Liver (tissue), 9 donors: ENCODE data around the gene STK33. TPM values are rescaled to one million over a fixed set of nuclear protein-coding genes. Genes with fewer than 3 reads are reported as not detected.

Source experiments
- DNase-seq: peaks from one replicate; pipeline ENCODE4 v3.0.0-alpha.2; 2017; ENCODE audit warnings: low spot score
- H3K27ac ChIP-seq, 2 donors: one replicate each; pipeline ENCODE4 v1.7.0; 2013; ENCODE audit warnings: inconsistent platforms in 2 of 2, low read length in 2 of 2, control low read depth in 1 of 2, low read depth in 1 of 2, mild to moderate bottlenecking in 1 of 2
- H3K27me3 ChIP-seq, 4 donors: one replicate each; pipeline versions ENCODE4 v1.6.1 to v1.7.0; 2013; ENCODE audit warnings: low read length in 3 of 4, inconsistent platforms in 1 of 4, mild to moderate bottlenecking in 1 of 4, moderate library complexity in 1 of 4; ENCODE audit not compliant: control insufficient read depth in 4 of 4, insufficient read depth in 4 of 4
- H3K36me3 ChIP-seq, 4 donors: one replicate each; pipeline versions ENCODE4 v1.6.1 to v1.7.0; 2013; ENCODE audit warnings: low read length in 3 of 4, mild to moderate bottlenecking in 3 of 4, low read depth in 1 of 4, moderate library complexity in 1 of 4; ENCODE audit not compliant: control insufficient read depth in 4 of 4, insufficient read depth in 3 of 4
- H3K4me1 ChIP-seq, 4 donors: one replicate each; pipeline versions ENCODE4 v1.6.1 to v1.7.0; 2013; ENCODE audit warnings: low read length in 3 of 4, mild to moderate bottlenecking in 3 of 4, moderate library complexity in 1 of 4; ENCODE audit not compliant: control insufficient read depth in 4 of 4, insufficient read depth in 4 of 4
- H3K4me3 ChIP-seq, 3 donors: one replicate each; pipeline versions ENCODE4 v1.6.1 to v1.7.0; 2013; ENCODE audit warnings: low read length in 3 of 3, control low read depth in 1 of 3, low read depth in 1 of 3, mild to moderate bottlenecking in 1 of 3
- H3K9ac ChIP-seq, 2 donors: one replicate each; pipeline ENCODE4 v1.7.0; 2013; ENCODE audit warnings: low read length in 2 of 2, mild to moderate bottlenecking in 2 of 2, moderate library complexity in 2 of 2, control low read depth in 1 of 2, low read depth in 1 of 2
- H3K9me3 ChIP-seq, 4 donors: one replicate each; pipeline versions ENCODE4 v1.6.1 to v1.7.0; 2013; ENCODE audit warnings: low read length in 3 of 4; ENCODE audit not compliant: control insufficient read depth in 4 of 4
- ATF3 ChIP-seq: IDR thresholded peaks from 2 replicates; pipeline ENCODE4 v1.6.1; 2016; ENCODE audit warnings: antibody characterized with exemption
- CTCF ChIP-seq: fragments of 150-350 bp; IDR thresholded peaks from 2 replicates; pipeline ENCODE4 v1.5.1; 2017; ENCODE audit warnings: improper control_type of control experiment, low read depth, low read length; ENCODE audit not compliant: missing input control
- EGR1 ChIP-seq, 2 donors: IDR thresholded peaks; 2 replicates each; pipeline ENCODE4 v1.6.1; 2016 to 2018; ENCODE audit warnings: antibody characterized with exemption in 2 of 2, low read depth in 2 of 2
- FOXA1 ChIP-seq: IDR thresholded peaks from 2 replicates; pipeline ENCODE4 v1.6.1; 2016; ENCODE audit warnings: antibody characterized with exemption
- FOXA2 ChIP-seq: IDR thresholded peaks from 2 replicates; pipeline ENCODE4 v1.6.1; 2016; ENCODE audit warnings: antibody characterized with exemption
- GABPA ChIP-seq, 2 donors: IDR thresholded peaks in 1 of 2; conservative IDR thresholded peaks in 1 of 2; 2 replicates each; pipeline ENCODE4 v1.6.1; 2016; ENCODE audit warnings: antibody characterized with exemption in 2 of 2, mild to moderate bottlenecking in 1 of 2, moderate library complexity in 1 of 2
- HNF4A ChIP-seq, 2 donors: conservative IDR thresholded peaks; 2 replicates each; pipeline ENCODE4 v1.6.1; 2016; ENCODE audit warnings: antibody characterized with exemption in 2 of 2, mild to moderate bottlenecking in 2 of 2
- HNF4G ChIP-seq: IDR thresholded peaks from 2 replicates; pipeline ENCODE4 v1.6.1; 2016; ENCODE audit warnings: antibody characterized with exemption
- JUND ChIP-seq, 2 donors: IDR thresholded peaks; 2 replicates each; pipeline ENCODE4 v1.6.1; 2016; ENCODE audit warnings: antibody characterized with exemption in 2 of 2
- MAX ChIP-seq: IDR thresholded peaks from 2 replicates; pipeline ENCODE4 v1.6.1; 2016; ENCODE audit warnings: antibody characterized with exemption
- NR2F2 ChIP-seq: IDR thresholded peaks from 2 replicates; pipeline ENCODE4 v1.6.1; 2016; ENCODE audit warnings: antibody characterized with exemption
- RAD21 ChIP-seq, 2 donors: IDR thresholded peaks; 2 replicates each; pipeline ENCODE4 v1.6.1; 2016; ENCODE audit warnings: antibody characterized with exemption in 2 of 2, mild to moderate bottlenecking in 2 of 2
- REST ChIP-seq: IDR thresholded peaks from 2 replicates; pipeline ENCODE4 v1.6.1; 2016; ENCODE audit warnings: antibody characterized with exemption, mild to moderate bottlenecking
- RXRA ChIP-seq, 2 donors: IDR thresholded peaks; 2 replicates each; pipeline ENCODE4 v1.6.1; 2017 to 2018; ENCODE audit warnings: antibody characterized with exemption in 2 of 2, mild to moderate bottlenecking in 1 of 2
- SP1 ChIP-seq: IDR thresholded peaks from 2 replicates; pipeline ENCODE4 v1.6.1; 2018; ENCODE audit warnings: antibody characterized with exemption, mild to moderate bottlenecking
- TAF1 ChIP-seq: conservative IDR thresholded peaks from 2 replicates; pipeline ENCODE4 v1.6.1; 2016; ENCODE audit warnings: antibody characterized with exemption, mild to moderate bottlenecking
- YY1 ChIP-seq: IDR thresholded peaks from 2 replicates; pipeline ENCODE4 v1.6.1; 2016; ENCODE audit warnings: antibody characterized with exemption, mild to moderate bottlenecking
- WGBS: extraction: QIAGEN DNeasy Blood & Tissue Kit; methylation state at CpG from one replicate; pipeline ENCODE4 v1.1.7; 2013; 5-methylcytosine and 5-hydroxymethylcytosine counted together
- polyA plus RNA-seq, 2 donors: library from polyadenylated mRNA; stranded (reverse) in 1 of 2; unstranded in 1 of 2; fragments of 200-250 nt in 1 of 2; fragments of >200 nt in 1 of 2; fragmentation: Nextera tagmentation in 1 of 2; extraction: Ambion mirVana in 1 of 2; gene quantifications; one replicate each; pipeline versions ENCODE4 v1.2.1 to v1.2.3, GENCODE V29; 2013 to 2015
- total RNA-seq, 2 donors: library from RNA; depleted of rRNA; stranded (reverse); fragments of >200 nt; gene quantifications; one replicate each; pipeline ENCODE4 v1.2.3, GENCODE V29; 2014
- TF ChIP-seq, protein P1 (sequence below): IDR thresholded peaks from 2 replicates; pipeline ENCODE4 v1.6.1; 2016; ENCODE audit warnings: antibody characterized with exemption
- donor health status: healthy.
- donor health status: healthy.
- donor health status: healthy.
- donor health status: healthy.
- donor health status: healthy.

STK33 gene
- total and polyA plus RNA-seq, 4 donors = 0.09 to 1.1 (median 0.52) TPM

DNA sequence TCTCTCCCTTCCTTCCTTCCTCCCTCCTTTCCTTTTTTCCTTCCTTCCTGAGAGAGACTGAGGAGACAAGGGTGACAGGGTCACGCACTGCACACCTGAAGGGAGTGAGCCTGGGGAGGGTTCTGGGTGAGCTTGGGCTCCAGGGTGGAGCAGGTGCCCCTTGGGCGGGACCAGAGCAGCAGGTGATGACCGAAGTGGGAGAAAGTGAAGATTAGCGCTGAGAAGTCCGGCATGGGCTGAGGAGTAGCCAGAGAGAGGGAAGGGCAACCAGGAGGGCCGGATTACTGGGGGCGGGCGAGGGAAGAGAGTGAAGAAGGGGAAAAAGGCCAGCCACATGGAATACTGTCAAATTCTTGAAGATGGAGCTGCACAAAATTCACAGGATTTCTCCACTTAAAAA, 231.1 kb downstream of the STK33 start:
- WGBS = 71% methylated on average over 8 of the region's 8 CpGs
- TF ChIP-seq RAD21 (IDR thresholded peaks at IDR 0.05) = no peak
- TF ChIP-seq YY1 = no peak
- TF ChIP-seq JUND (IDR thresholded peaks at IDR 0.05) = no peak
- TF ChIP-seq RXRA (IDR thresholded peaks at IDR 0.05) = no peak
- TF ChIP-seq ATF3 = no peak
- TF ChIP-seq TAF1 = no peak
- no peak for TF ChIP-seq HNF4G
- TF ChIP-seq MAX = no peak
- TF ChIP-seq GABPA (IDR thresholded peaks at IDR 0.05 in 1 of 2, conservative IDR thresholded peaks at IDR 0.05 in 1 of 2) = no peak
- TF ChIP-seq FOXA2 = no peak
- TF ChIP-seq FOXA1 = no peak
- no peak for TF ChIP-seq NR2F2
- TF ChIP-seq HNF4A (conservative IDR thresholded peaks at IDR 0.05) = no peak
- no peak for TF ChIP-seq REST
- TF ChIP-seq EGR1 (IDR thresholded peaks at IDR 0.05; ENCODE audit: low read depth in 2 of 2) = no peak
- TF ChIP-seq, protein P1, sequence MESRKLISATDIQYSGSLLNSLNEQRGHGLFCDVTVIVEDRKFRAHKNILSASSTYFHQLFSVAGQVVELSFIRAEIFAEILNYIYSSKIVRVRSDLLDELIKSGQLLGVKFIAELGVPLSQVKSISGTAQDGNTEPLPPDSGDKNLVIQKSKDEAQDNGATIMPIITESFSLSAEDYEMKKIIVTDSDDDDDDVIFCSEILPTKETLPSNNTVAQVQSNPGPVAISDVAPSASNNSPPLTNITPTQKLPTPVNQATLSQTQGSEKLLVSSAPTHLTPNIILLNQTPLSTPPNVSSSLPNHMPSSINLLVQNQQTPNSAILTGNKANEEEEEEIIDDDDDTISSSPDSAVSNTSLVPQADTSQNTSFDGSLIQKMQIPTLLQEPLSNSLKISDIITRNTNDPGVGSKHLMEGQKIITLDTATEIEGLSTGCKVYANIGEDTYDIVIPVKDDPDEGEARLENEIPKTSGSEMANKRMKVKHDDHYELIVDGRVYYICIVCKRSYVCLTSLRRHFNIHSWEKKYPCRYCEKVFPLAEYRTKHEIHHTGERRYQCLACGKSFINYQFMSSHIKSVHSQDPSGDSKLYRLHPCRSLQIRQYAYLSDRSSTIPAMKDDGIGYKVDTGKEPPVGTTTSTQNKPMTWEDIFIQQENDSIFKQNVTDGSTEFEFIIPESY = no peak
- TF ChIP-seq SP1 = no peak
- no peak for TF ChIP-seq CTCF
- DNase-seq = no peak
- peaks cover 0 to 3% (median 0%) of the 10 kb centered on the region in 4 donors for H3K4me1 ChIP-seq
- no peaks in the 10 kb centered on the region for H3K36me3 ChIP-seq
- no peaks in the 10 kb centered on the region for H3K9me3 ChIP-seq
- no peaks in the 10 kb centered on the region for H3K27me3 ChIP-seq
- H3K4me3 ChIP-seq = no peak overlapping the region
- no peak overlapping the region for H3K27ac ChIP-seq
- H3K9ac ChIP-seq = no peak overlapping the region
